Vagina (tissue), 2 donors: ENCODE data around the gene LHX2. TPM values are rescaled to one million over a fixed set of nuclear protein-coding genes. Genes with fewer than 3 reads are reported as not detected.

Experiments
- DNase-seq, 2 donors: peaks; one replicate each; pipeline ENCODE4 v3.0.0-alpha.2; 2017; ENCODE audit errors: extremely low spot score in 2 of 2
- H3K27ac ChIP-seq: fragments of 200-600 bp; sonication (generic); one replicate; pipeline ENCODE4 v1.5.1; 2019
- H3K27me3 ChIP-seq: fragments of 200-600 bp; sonication (generic); one replicate; pipeline ENCODE4 v1.5.1; 2019
- H3K36me3 ChIP-seq, 2 donors: fragments of 200-600 bp; sonication (generic); one replicate each; pipeline ENCODE4 v1.5.1; 2017 to 2019
- H3K4me1 ChIP-seq: fragments of 200-600 bp; sonication (generic); one replicate; pipeline ENCODE4 v1.5.1; 2019
- H3K4me3 ChIP-seq, 2 donors: fragments of 200-600 bp; sonication (generic); 1 replicate in 1 of 2; 2 replicates in 1 of 2; pipeline ENCODE4 v1.5.1; 2016 to 2019
- H3K9me3 ChIP-seq: fragments of 200-600 bp; sonication (generic); one replicate; pipeline ENCODE4 v1.5.1; 2019
- POLR2A ChIP-seq, 2 donors: fragments of 450-650 bp; IDR thresholded peaks; one replicate each; pipeline ENCODE4 v1.6.1; 2017; ENCODE audit warnings: antibody characterized with exemption in 2 of 2, mild to moderate bottlenecking in 2 of 2, moderate library complexity in 2 of 2
- POLR2AphosphoS5 ChIP-seq, 2 donors: sonication (generic); formaldehyde crosslinking; IDR thresholded peaks; one replicate each; pipeline ENCODE4 v1.9.0; 2017; ENCODE audit warnings: antibody characterized with exemption in 2 of 2, mild to moderate bottlenecking in 2 of 2, low read depth in 1 of 2; ENCODE audit not compliant: insufficient read depth in 1 of 2
- intact Hi-C: fragments of 100-400 bp; cut with DNase I; formaldehyde crosslinking; loops from one replicate; pipeline ENCODE4 v1.15.1; 2023
- total RNA-seq: library from RNA; depleted of rRNA; stranded (reverse); fragments of >200 nt; gene quantifications from one replicate; pipeline ENCODE4 v1.2.3, GENCODE V29; 2016
- TF ChIP-seq, protein P1 (sequence below), 3 experiments: fragments of 450-650 bp in 2 of 3; fragments of 200-600 bp in 1 of 3; sonication (generic) in 1 of 3; IDR thresholded peaks; one replicate each; pipeline ENCODE4 v1.5.1; 2017 to 2019; ENCODE audit warnings: antibody characterized with exemption in 3 of 3, mild to moderate bottlenecking in 2 of 3, moderate library complexity in 2 of 3

LHX2 gene
- total RNA-seq, 1 donor from 2014 or later, result not detected

DNA sequence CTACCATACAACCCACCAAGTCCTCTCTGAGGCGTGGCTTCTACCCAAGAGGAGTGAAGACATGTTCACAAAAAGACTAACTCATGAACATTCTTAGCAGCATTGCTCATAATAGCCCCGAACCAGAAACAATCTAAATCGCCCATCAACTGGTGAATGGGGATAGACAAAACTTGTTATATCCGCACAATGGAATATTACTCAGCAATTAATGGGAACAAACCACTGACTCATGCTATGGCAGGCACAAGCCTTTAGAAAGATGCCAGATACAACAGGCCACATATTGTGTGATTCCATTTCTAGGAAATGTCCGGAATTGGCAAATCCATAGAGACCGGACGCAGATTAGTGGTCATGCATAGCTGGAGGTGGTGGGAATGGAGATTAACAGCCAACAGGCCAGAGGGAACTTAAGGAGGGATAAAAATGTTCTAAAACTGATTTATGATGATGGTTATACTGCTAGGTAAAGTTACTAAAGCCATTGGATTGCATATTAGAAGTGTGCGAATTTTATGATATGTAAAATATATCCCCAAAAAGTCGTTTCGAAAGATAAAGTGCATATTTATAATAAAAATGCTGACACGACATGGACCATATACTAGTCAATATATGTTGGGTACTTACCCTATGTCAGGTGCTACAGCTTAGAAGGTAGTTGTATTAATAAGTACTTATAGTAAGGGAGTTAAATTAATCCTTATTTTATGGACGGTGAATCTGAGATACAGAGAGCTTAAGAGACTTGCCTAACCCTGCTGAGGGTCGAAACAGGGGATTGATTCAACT, 55.4 kb downstream of the LHX2 start:
- no peaks in the 10 kb centered on the region for H3K36me3 ChIP-seq
- DNase-seq, result no peak
- intact Hi-C loops, result no loop called here
- H3K4me3 ChIP-seq, result no peak overlapping the region
- no peak overlapping the region for H3K27ac ChIP-seq
- no peaks in the 10 kb centered on the region for H3K9me3 ChIP-seq
- no peaks in the 10 kb centered on the region for H3K4me1 ChIP-seq
- TF ChIP-seq, protein P1, sequence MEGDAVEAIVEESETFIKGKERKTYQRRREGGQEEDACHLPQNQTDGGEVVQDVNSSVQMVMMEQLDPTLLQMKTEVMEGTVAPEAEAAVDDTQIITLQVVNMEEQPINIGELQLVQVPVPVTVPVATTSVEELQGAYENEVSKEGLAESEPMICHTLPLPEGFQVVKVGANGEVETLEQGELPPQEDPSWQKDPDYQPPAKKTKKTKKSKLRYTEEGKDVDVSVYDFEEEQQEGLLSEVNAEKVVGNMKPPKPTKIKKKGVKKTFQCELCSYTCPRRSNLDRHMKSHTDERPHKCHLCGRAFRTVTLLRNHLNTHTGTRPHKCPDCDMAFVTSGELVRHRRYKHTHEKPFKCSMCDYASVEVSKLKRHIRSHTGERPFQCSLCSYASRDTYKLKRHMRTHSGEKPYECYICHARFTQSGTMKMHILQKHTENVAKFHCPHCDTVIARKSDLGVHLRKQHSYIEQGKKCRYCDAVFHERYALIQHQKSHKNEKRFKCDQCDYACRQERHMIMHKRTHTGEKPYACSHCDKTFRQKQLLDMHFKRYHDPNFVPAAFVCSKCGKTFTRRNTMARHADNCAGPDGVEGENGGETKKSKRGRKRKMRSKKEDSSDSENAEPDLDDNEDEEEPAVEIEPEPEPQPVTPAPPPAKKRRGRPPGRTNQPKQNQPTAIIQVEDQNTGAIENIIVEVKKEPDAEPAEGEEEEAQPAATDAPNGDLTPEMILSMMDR (IDR thresholded peaks at IDR 0.05), result no peak
- TF ChIP-seq POLR2A (IDR thresholded peaks at IDR 0.05) (no peak), POLR2AphosphoS5 (IDR thresholded peaks at IDR 0.05; ENCODE audit: insufficient read depth in 1 of 2, low read depth in 1 of 2) (no peak)
- no peaks in the 10 kb centered on the region for H3K27me3 ChIP-seq

DNA sequence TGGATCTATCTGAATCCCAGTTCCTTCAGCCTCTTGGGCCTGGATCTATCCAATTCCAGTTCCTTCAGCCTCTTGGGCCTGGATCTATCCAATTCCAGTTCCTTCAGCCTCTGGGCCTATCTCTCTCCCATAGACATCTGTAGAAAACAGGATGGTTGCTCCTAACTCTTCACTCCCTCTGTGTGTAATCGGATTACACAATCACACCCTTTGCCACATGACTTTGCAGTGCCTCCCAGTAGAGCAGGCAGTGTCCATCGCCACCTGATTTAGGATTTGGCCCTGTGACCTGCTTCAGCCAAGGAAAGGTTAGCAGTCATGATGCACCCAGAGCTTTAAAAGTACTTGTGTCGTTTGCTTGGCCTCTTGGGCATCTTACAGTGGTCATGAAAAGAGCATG, 56.7 kb downstream of the LHX2 start:
- H3K4me1 ChIP-seq, result no peaks in the 10 kb centered on the region
- no peak overlapping the region for H3K4me3 ChIP-seq
- TF ChIP-seq POLR2A (IDR thresholded peaks at IDR 0.05) (no peak), POLR2AphosphoS5 (IDR thresholded peaks at IDR 0.05; ENCODE audit: insufficient read depth in 1 of 2, low read depth in 1 of 2) (no peak)
- TF ChIP-seq, protein P1 (IDR thresholded peaks at IDR 0.05), result no peak
- no peak overlapping the region for H3K27ac ChIP-seq
- intact Hi-C loops, result no loop called here
- H3K27me3 ChIP-seq, result no peaks in the 10 kb centered on the region
- H3K9me3 ChIP-seq, result no peaks in the 10 kb centered on the region
- H3K36me3 ChIP-seq, result no peaks in the 10 kb centered on the region
- no peak for DNase-seq

DNA sequence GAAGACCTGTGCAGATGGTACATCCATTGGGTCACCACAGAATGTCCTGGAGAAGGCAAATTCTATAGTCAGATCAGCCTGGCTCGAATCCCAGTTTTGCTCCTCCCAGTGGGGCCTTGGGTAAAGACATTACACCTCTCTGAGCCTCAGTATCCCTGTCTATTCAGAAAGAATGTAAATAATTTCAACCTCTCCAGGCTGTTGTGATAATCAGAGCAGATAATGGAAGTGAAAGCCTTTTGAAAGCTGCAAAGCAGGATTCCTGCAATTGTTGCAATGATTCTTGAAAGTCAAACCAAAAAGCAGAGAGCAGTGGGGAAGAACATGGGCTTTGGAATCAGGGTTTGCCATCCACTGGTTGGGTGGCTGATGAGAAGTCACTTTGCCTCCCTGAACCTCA, 63.2 kb downstream of the LHX2 start:
- Histone ChIP-seq H3K9me3 (no peaks in the 10 kb centered on the region), H3K27me3 (no peaks in the 10 kb centered on the region), H3K4me3 (no peak overlapping the region), H3K27ac (no peak overlapping the region), H3K36me3 (no peaks in the 10 kb centered on the region), H3K4me1 (no peaks in the 10 kb centered on the region)
- no peak for DNase-seq
- TF ChIP-seq, protein P1 (IDR thresholded peaks at IDR 0.05), result no peak
- no peak for TF ChIP-seq POLR2A (IDR thresholded peaks at IDR 0.05)
- TF ChIP-seq POLR2AphosphoS5 (IDR thresholded peaks at IDR 0.05; ENCODE audit: insufficient read depth in 1 of 2, low read depth in 1 of 2), result no peak
- intact Hi-C loops, result no loop called here

DNA sequence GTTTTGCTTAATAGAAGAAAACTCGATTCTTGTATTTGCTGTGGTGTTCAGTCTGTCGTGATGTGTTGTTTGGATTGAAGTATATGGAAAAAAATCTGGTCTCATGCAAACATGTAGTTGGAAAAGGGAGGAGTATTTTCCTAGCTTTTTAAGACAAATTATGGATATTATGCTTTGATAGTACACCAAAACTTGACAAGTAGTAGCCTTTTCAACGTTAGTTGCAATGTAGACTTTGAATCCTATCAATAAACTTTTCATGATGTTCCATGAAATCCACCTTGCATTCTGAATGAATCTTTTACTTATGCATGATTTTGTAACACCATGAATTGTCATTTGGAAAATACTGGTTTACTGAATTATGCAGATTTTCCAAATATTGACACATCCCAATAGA, 64.2 kb downstream of the LHX2 start:
- H3K27me3 ChIP-seq, result no peaks in the 10 kb centered on the region
- intact Hi-C loops, result no loop called here
- no peak overlapping the region for H3K27ac ChIP-seq
- no peaks in the 10 kb centered on the region for H3K36me3 ChIP-seq
- TF ChIP-seq POLR2A (IDR thresholded peaks at IDR 0.05), result no peak
- TF ChIP-seq POLR2AphosphoS5 (IDR thresholded peaks at IDR 0.05; ENCODE audit: insufficient read depth in 1 of 2, low read depth in 1 of 2), result no peak
- TF ChIP-seq, protein P1 (IDR thresholded peaks at IDR 0.05), result no peak
- no peaks in the 10 kb centered on the region for H3K4me1 ChIP-seq
- DNase-seq, result no peak
- no peaks in the 10 kb centered on the region for H3K9me3 ChIP-seq
- no peak overlapping the region for H3K4me3 ChIP-seq

DNA sequence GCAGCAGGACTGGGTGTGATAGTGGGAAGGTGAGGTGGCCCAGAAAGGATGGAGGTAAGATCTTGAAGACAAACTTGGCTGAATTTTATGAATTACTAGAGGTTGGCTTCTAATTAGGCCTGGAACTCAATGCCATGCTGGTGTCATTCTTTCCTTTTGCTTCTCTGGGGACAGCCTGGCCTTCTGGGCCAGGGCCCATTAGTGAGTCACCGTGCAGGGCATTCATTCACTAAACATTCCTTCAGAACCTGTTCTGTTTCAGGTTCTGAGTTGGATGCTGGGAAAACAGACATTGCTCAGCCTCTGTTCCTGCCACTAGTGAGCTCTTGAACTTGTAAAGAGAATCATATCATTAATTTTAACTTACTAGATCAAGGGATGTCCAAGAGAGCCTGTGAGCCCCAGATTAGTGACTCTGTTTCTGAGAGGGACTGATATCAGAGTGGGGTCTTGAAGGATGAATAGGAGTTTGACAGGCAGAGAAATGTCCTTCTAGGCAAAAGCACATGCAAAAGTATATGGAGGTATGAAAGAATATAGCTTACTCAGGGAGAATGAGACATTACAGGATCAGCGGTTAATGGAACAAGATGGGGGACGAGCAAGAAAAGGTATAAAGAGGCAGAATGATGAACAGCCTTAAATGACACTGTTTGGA, 66.5 kb downstream of the LHX2 start:
- intact Hi-C loops, result no loop called here
- H3K4me1 ChIP-seq, result no peaks in the 10 kb centered on the region
- DNase-seq, result no peak
- no peaks in the 10 kb centered on the region for H3K36me3 ChIP-seq
- no peaks in the 10 kb centered on the region for H3K27me3 ChIP-seq
- TF ChIP-seq, protein P1 (IDR thresholded peaks at IDR 0.05), result no peak
- TF ChIP-seq POLR2AphosphoS5 (IDR thresholded peaks at IDR 0.05; ENCODE audit: insufficient read depth in 1 of 2, low read depth in 1 of 2), result no peak
- TF ChIP-seq POLR2A (IDR thresholded peaks at IDR 0.05), result no peak
- H3K9me3 ChIP-seq, result no peaks in the 10 kb centered on the region
- no peak overlapping the region for H3K4me3 ChIP-seq
- no peak overlapping the region for H3K27ac ChIP-seq
